Left ventricle myocardium inferior (tissue), 1 donor: ENCODE results near the gene CTBS. TPM values are rescaled to one million over a fixed set of nuclear protein-coding genes. Genes with fewer than 3 reads are reported as not detected.
A peak's percentile ranks its signal among the peaks of the same experiment; 100 is the strongest.

Experiments used
- DNase-seq: peaks from one replicate; pipeline ENCODE4 v3.0.0-alpha.2; 2020
- H3K27ac ChIP-seq: fragments of 200-600 bp; replicated peaks from 2 replicates; pipeline ENCODE4 v1.8.0; 2021
- H3K27me3 ChIP-seq: fragments of 200-600 bp; 2 replicates; pipeline ENCODE4 v1.8.0; 2021; ENCODE audit warnings: low read depth
- H3K36me3 ChIP-seq: fragments of 200-600 bp; 2 replicates; pipeline ENCODE4 v1.8.0; 2021
- H3K4me1 ChIP-seq: fragments of 200-600 bp; 2 replicates; pipeline ENCODE4 v1.8.0; 2021
- H3K4me3 ChIP-seq: fragments of 200-600 bp; 2 replicates; pipeline ENCODE4 v1.8.0; 2021; ENCODE audit warnings: mild to moderate bottlenecking, moderate library complexity
- H3K9me3 ChIP-seq: fragments of 200-600 bp; replicated peaks from 2 replicates; pipeline ENCODE4 v1.8.0; 2021
- CTCF ChIP-seq: fragments of 200-600 bp; IDR thresholded peaks from 2 replicates; pipeline ENCODE4 v1.8.0; 2021; ENCODE audit warnings: antibody characterized with exemption, mild to moderate bottlenecking, borderline replicate concordance
- intact Hi-C: fragments of 100-400 bp; cut with micrococcal nuclease; formaldehyde crosslinking; loops from one replicate; pipeline ENCODE4 v1.11.0; 2022
- total RNA-seq: library from RNA; stranded (reverse); fragmentation: NEBNext Ultra II Directional; extraction: Animal tissue kit (Norgen Biotek cat#: 25700); gene quantifications from one replicate; pipeline ENCODE4 v1.2.1, GENCODE V29; 2021
- donor health status: DM: no; HTN: yes; CAD: no; lungs with severe emphysema.

Gene CTBS
- total RNA-seq, 1 donor from 2014 or later = 6.2 TPM

GRCh38 chr1:84541679-84542078 is 32.6 kb downstream of the CTBS start:
- peaks cover 12% of the 10 kb centered on the region for H3K36me3 ChIP-seq
- H3K27me3 ChIP-seq = no peaks in the 10 kb centered on the region
- H3K4me1 ChIP-seq = no peaks in the 10 kb centered on the region
- intact Hi-C loops = no loop called here
- TF ChIP-seq CTCF = peak; percentile 33
- no peaks in the 10 kb centered on the region for H3K9me3 ChIP-seq
- no peak overlapping the region for H3K27ac ChIP-seq
- no peak overlapping the region for H3K4me3 ChIP-seq
- DNase-seq = no peak

GRCh38 chr1:84540759-84541158 is 33.5 kb downstream of the CTBS start:
- TF ChIP-seq CTCF = no peak
- intact Hi-C loops = no loop called here
- no peak overlapping the region for H3K4me3 ChIP-seq
- peaks cover 12% of the 10 kb centered on the region for H3K36me3 ChIP-seq
- no peaks in the 10 kb centered on the region for H3K4me1 ChIP-seq
- no peaks in the 10 kb centered on the region for H3K9me3 ChIP-seq
- no peaks in the 10 kb centered on the region for H3K27me3 ChIP-seq
- no peak overlapping the region for H3K27ac ChIP-seq
- no peak for DNase-seq

DNA sequence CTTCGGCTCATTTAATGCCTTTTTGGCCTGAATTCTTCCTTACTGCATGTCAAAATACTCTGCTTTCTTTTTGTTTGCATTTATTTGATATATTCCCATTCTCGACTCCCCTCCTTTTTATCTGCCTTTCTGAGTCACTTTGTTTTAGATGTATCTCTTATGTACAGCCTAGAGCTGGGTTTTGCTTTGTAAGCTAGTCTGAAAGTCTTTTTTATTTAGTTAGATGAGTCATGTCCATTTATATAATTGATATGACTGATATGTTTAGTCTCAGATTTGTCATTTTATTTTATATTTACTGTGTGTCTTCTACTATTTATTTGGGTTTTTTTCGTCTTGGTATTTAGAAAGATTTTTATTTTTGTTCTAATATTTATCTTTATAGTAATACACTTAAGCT is 34.3 kb downstream of the CTBS start:
- Histone ChIP-seq H3K4me1 (no peaks in the 10 kb centered on the region), H3K9me3 (no peaks in the 10 kb centered on the region)
- intact Hi-C loops = no loop called here

DNA sequence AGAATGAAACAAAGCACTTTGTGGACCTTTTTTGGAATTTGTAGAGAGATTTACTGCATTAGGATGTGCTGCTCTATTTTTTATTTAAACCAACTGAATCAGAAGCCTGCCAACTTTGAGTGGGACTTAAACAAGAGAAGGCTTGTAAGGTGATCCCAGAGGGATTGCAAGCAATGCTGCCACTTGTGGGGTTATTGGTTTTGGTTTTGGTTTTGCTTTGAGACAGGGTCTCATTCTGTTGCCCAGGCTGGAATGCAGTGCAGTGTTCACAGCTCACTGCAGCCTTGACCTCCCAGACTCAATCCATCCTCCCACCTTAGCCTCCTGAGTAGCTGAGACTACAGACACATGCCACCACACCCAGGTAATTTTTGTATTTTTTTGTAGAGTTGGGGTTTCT is 35.6 kb downstream of the CTBS start:
- DNase-seq = no peak
- TF ChIP-seq CTCF = no peak
- no peak overlapping the region for H3K4me3 ChIP-seq
- no peaks in the 10 kb centered on the region for H3K4me1 ChIP-seq
- peaks cover 12% of the 10 kb centered on the region for H3K36me3 ChIP-seq
- no peaks in the 10 kb centered on the region for H3K9me3 ChIP-seq
- H3K27ac ChIP-seq = no peak overlapping the region
- intact Hi-C loops = no loop called here
- H3K27me3 ChIP-seq = no peaks in the 10 kb centered on the region

More for the DNA sequence above, 34.3 kb downstream of the CTBS start:
- no peak for TF ChIP-seq CTCF
- no peak overlapping the region for H3K4me3 ChIP-seq
- no peak for DNase-seq
- peaks cover 12% of the 10 kb centered on the region for H3K36me3 ChIP-seq
- H3K27me3 ChIP-seq = no peaks in the 10 kb centered on the region
- H3K27ac ChIP-seq = no peak overlapping the region

GRCh38 chr1:84525779-84526178 is 48.5 kb downstream of the CTBS start:
- intact Hi-C loops = no loop called here
- no peak overlapping the region for H3K4me3 ChIP-seq
- H3K27ac ChIP-seq = no peak overlapping the region
- no peak for DNase-seq
- H3K4me1 ChIP-seq = no peaks in the 10 kb centered on the region
- TF ChIP-seq CTCF = no peak
- H3K27me3 ChIP-seq = no peaks in the 10 kb centered on the region
- H3K9me3 ChIP-seq = no peaks in the 10 kb centered on the region
- H3K36me3 ChIP-seq = peaks cover 11% of the 10 kb centered on the region

DNA sequence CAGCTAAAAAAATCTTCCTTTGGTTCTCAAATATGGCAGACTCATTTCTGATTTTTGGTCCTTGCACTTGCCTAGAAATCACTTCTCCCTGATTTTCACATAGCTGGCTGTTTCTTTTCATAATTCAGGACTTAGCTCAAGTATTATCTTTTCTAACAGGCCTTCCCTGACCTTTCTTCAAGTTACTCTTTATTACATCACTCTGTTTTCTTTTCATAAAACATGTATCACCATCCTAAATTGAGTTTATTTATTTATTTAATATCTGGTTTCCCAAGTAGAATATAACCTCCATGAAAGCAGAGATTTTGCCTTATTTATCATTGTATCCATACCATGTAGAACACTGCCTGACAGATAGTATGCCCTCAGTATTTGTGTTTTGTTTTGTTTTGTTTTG is 49.6 kb downstream of the CTBS start:
- Histone ChIP-seq H3K4me3 (no peak overlapping the region), H3K36me3 (peaks cover 11% of the 10 kb centered on the region), H3K4me1 (no peaks in the 10 kb centered on the region), H3K27ac (no peak overlapping the region), H3K9me3 (no peaks in the 10 kb centered on the region), H3K27me3 (no peaks in the 10 kb centered on the region)
- intact Hi-C loops = no loop called here
- no peak for TF ChIP-seq CTCF
- no peak for DNase-seq
